Endothelial cell of umbilical vein (primary cell): ENCODE results near the gene B3GAT1. TPM values are rescaled to one million over a fixed set of nuclear protein-coding genes. Genes with fewer than 3 reads are reported as not detected.

Experiments used
- BruUV-seq: library from RNA; stranded (reverse); fragments of 400-500 nt; replicated peaks from 2 replicates; lab custom pipeline; 2021; lab: Mats Ljungman, UMichigan
- CTCF ChIA-PET: fragments of 300-600, 350-600 bp; sonication (Branson Sonifier 250); formaldehyde crosslinking; loops from one replicate; lab custom pipeline; 2021; ENCODE audit warnings: antibody characterized with exemption, inconsistent platforms; lab: Charles Lee
- POLR2A ChIA-PET: fragments of 300-600, 350-600 bp; sonication (Branson Sonifier 250); formaldehyde crosslinking; loops from one replicate; lab custom pipeline; 2021; ENCODE audit warnings: antibody characterized with exemption, inconsistent platforms; lab: Charles Lee
- DNase-seq: peaks from one replicate; pipeline ENCODE4 v3.0.0-alpha.2; 2011; ENCODE audit warnings: low read depth, low spot score
- FAIRE-seq: peaks from 2 replicates; lab custom pipeline; 2011; peaks lifted over from hg19 to GRCh38; lab: Jason Lieb, UNC
- H2AFZ ChIP-seq: 2 replicates; pipeline ENCODE4 v1.6.0; 2012; ENCODE audit warnings: low read depth, low read length, control low read depth, inconsistent platforms
- H3K27ac ChIP-seq: 2 replicates; pipeline ENCODE4 v1.5.1; 2011; ENCODE audit warnings: low read depth, mild to moderate bottlenecking, control low read depth, low read length, moderate library complexity; ENCODE audit not compliant: insufficient read depth
- H3K27me3 ChIP-seq, 2 experiments: 2 replicates each; pipeline versions ENCODE4 v1.6.0 to v1.6.1; 2011; ENCODE audit warnings: low read length in 2 of 2, mixed read lengths in 1 of 2; ENCODE audit not compliant: control insufficient read depth in 2 of 2, insufficient read depth in 2 of 2
- H3K36me3 ChIP-seq, 2 experiments: 2 replicates in 1 of 2; 3 replicates in 1 of 2; pipeline ENCODE4 v1.5.1; 2011; ENCODE audit warnings: low read length in 2 of 2, mild to moderate bottlenecking in 1 of 2, moderate library complexity in 1 of 2; ENCODE audit not compliant: control insufficient read depth in 2 of 2, insufficient read depth in 2 of 2; ENCODE audit errors: extremely low read depth in 1 of 2
- H3K4me1 ChIP-seq: 3 replicates; pipeline ENCODE4 v1.5.1; 2011; ENCODE audit warnings: mild to moderate bottlenecking, low read length; ENCODE audit not compliant: control insufficient read depth, insufficient read depth; ENCODE audit errors: extremely low read depth
- H3K4me2 ChIP-seq: 2 replicates; pipeline ENCODE4 v1.6.1; 2011; ENCODE audit warnings: low read length, control low read depth, mixed read lengths; ENCODE audit not compliant: insufficient read depth
- H3K4me3 ChIP-seq, 3 experiments: fragments of 200-600 bp in 1 of 3; sonication (generic), shearing (Covaris generic) in 1 of 3; replicated peaks in 1 of 3; 2 replicates each; pipeline ENCODE4 v1.5.1; 2011 to 2016; ENCODE audit warnings: control low read depth in 3 of 3, low read length in 3 of 3, mild to moderate bottlenecking in 2 of 3, inconsistent platforms in 1 of 3, low read depth in 1 of 3, moderate library complexity in 1 of 3; ENCODE audit not compliant: insufficient read depth in 1 of 3
- H3K79me2 ChIP-seq: 2 replicates; pipeline ENCODE4 v1.6.0; 2012; ENCODE audit warnings: low read length, inconsistent platforms; ENCODE audit not compliant: control insufficient read depth, insufficient read depth
- H3K9ac ChIP-seq: replicated peaks from 2 replicates; pipeline ENCODE3; 2011; ENCODE audit warnings: low read length, control low read depth; ENCODE audit not compliant: insufficient read depth; ENCODE audit errors: extremely low read depth
- H3K9me1 ChIP-seq: replicated peaks from 3 replicates; pipeline ENCODE4 v1.6.0; 2011; ENCODE audit warnings: mild to moderate bottlenecking, low read length; ENCODE audit not compliant: control insufficient read depth, insufficient read depth; ENCODE audit errors: extremely low read depth
- H3K9me3 ChIP-seq: replicated peaks from 2 replicates; pipeline ENCODE4 v1.5.1; 2012; ENCODE audit warnings: low read length, inconsistent platforms; ENCODE audit not compliant: control insufficient read depth, insufficient read depth
- H4K20me1 ChIP-seq: replicated peaks from 2 replicates; pipeline ENCODE3; 2011; ENCODE audit warnings: mild to moderate bottlenecking, low read length; ENCODE audit not compliant: control insufficient read depth, insufficient read depth; ENCODE audit errors: extremely low read depth
- CTCF ChIP-seq, 2 donors: IDR thresholded peaks; 1 replicate in 1 of 2; 2 replicates in 1 of 2; pipeline ENCODE4 v1.5.1; 2011; ENCODE audit warnings: low read length in 2 of 2, mild to moderate bottlenecking in 2 of 2, moderate library complexity in 2 of 2, control low read depth in 1 of 2, inconsistent platforms in 1 of 2, low read depth in 1 of 2; ENCODE audit not compliant: insufficient read depth in 1 of 2; ENCODE audit errors: extremely low read depth in 1 of 2
- EZH2 ChIP-seq: IDR thresholded peaks from 2 replicates; pipeline ENCODE4 v1.6.1; 2012; ENCODE audit warnings: borderline replicate concordance, low read depth, mild to moderate bottlenecking, moderate library complexity, low read length, inconsistent platforms; ENCODE audit not compliant: severe bottlenecking
- FOS ChIP-seq: IDR thresholded peaks from 2 replicates; pipeline ENCODE4 v1.6.1; 2011; ENCODE audit warnings: mild to moderate bottlenecking, low read length, moderate library complexity, borderline replicate concordance; ENCODE audit not compliant: insufficient read depth
- GATA2 ChIP-seq: IDR thresholded peaks from 2 replicates; pipeline ENCODE4 v1.7.0; 2011; ENCODE audit warnings: low read depth, mild to moderate bottlenecking, moderate library complexity, mixed read lengths, low read length; ENCODE audit not compliant: insufficient read length, insufficient read depth
- JUN ChIP-seq: IDR thresholded peaks from 2 replicates; pipeline ENCODE4 v1.6.1; 2011; ENCODE audit warnings: borderline replicate concordance, low read depth; ENCODE audit not compliant: insufficient read length, insufficient read depth
- MAX ChIP-seq: IDR thresholded peaks from 2 replicates; pipeline ENCODE4 v1.6.1; 2011; ENCODE audit not compliant: insufficient read depth, insufficient read length
- MYC ChIP-seq: IDR thresholded peaks from one replicate; pipeline ENCODE4 v1.6.1; 2011; ENCODE audit warnings: mild to moderate bottlenecking, low read depth, low read length
- POLR2A ChIP-seq: IDR thresholded peaks from 2 replicates; pipeline ENCODE4 v1.6.1; 2012; ENCODE audit warnings: low read depth, mild to moderate bottlenecking, control low read depth, low read length
- POLR2AphosphoS5 ChIP-seq: IDR thresholded peaks from 2 replicates; pipeline ENCODE4 v1.6.1; 2012; ENCODE audit warnings: low read depth, mild to moderate bottlenecking, control low read depth, low read length, moderate library complexity; ENCODE audit not compliant: insufficient read depth
- dilution Hi-C: fragments of 300-500 bp; cut with MboI; formaldehyde crosslinking; loops from one replicate; pipeline ENCODE4 v1.15.0; 2019; ENCODE audit warnings: low sequenced_read_pairs; ENCODE audit not compliant: extremely low pct_ligation_motif_present
- intact Hi-C: fragments of 100-400 bp; cut with micrococcal nuclease; formaldehyde crosslinking; loops from one replicate; pipeline ENCODE4 v1.10.0; 2022
- polyA plus RNA-seq, 4 experiments: library from polyadenylated mRNA; depleted of rRNA in 3 of 4; stranded (reverse) in 3 of 4; unstranded in 1 of 4; fragments of >200 nt; gene quantifications; 2 replicates each; pipeline versions ENCODE4 v1.2.1 to v1.2.3, GENCODE V29; 2011 to 2012; ENCODE audit warnings: missing spikeins in 1 of 4
- total RNA-seq: library from RNA; stranded (reverse); gene quantifications from 2 replicates; pipeline ENCODE4 v1.2.3, GENCODE V29; 2021

B3GAT1 gene
- total and polyA plus RNA-seq, 2 donors (not counting 3 experiments of a cell fraction or from before 2014, with no cell fraction given): 0.01 TPM; not detected in 1

GRCh38 chr11:134416726-134417125 lies 4.7 kb upstream of the B3GAT1 start:
- H3K79me2 ChIP-seq: no peaks in the 10 kb centered on the region
- H3K27me3 ChIP-seq: peaks cover 16 to 21% of the 10 kb centered on the region in 2 experiments
- no TSS peak for BruUV-seq
- no peak overlapping the region for H3K4me3 ChIP-seq
- TF ChIP-seq FOS (no peak), JUN (no peak), EZH2 (no peak), CTCF (IDR thresholded peaks at IDR 0.05; ENCODE audit: extremely low read depth in 1 of 2, insufficient read depth in 1 of 2, low read depth in 1 of 2, low read length in 2 of 2) (no peak), POLR2A (no peak), GATA2 (no peak), POLR2AphosphoS5 (no peak), MYC (no peak), MAX (no peak)
- no peak overlapping the region for H3K27ac ChIP-seq
- no peaks in the 10 kb centered on the region for H3K9me3 ChIP-seq
- H4K20me1 ChIP-seq: no peaks in the 10 kb centered on the region
- H2AFZ ChIP-seq: no peak overlapping the region
- H3K9me1 ChIP-seq: no peaks in the 10 kb centered on the region
- DNase-seq (no peak), FAIRE-seq (no peak)
- H3K4me1 ChIP-seq: no peaks in the 10 kb centered on the region
- ChIA-PET CTCF (no interaction called here), POLR2A (no interaction called here)
- H3K9ac ChIP-seq: no peak overlapping the region
- dilution Hi-C loops: no loop called here
- no peak overlapping the region for H3K4me2 ChIP-seq
- no peaks in the 10 kb centered on the region for H3K36me3 ChIP-seq
- intact Hi-C loops: no loop called here
